ENCODE results near the gene B3GAT3.
"Not testable (repeated sequence)": the region's sequence is repeated elsewhere in the genome, so short reads cannot be mapped to it uniquely, and the experiment has no call there.

GRCh38 chr11:62616957-62617356 is 4.8 kb downstream of the B3GAT3 start:
- not testable (repeated sequence) for TF ChIP-seq POLR2AphosphoS5, POLR2A (IDR thresholded peaks at IDR 0.05)
- TF ChIP-seq, protein P1, sequence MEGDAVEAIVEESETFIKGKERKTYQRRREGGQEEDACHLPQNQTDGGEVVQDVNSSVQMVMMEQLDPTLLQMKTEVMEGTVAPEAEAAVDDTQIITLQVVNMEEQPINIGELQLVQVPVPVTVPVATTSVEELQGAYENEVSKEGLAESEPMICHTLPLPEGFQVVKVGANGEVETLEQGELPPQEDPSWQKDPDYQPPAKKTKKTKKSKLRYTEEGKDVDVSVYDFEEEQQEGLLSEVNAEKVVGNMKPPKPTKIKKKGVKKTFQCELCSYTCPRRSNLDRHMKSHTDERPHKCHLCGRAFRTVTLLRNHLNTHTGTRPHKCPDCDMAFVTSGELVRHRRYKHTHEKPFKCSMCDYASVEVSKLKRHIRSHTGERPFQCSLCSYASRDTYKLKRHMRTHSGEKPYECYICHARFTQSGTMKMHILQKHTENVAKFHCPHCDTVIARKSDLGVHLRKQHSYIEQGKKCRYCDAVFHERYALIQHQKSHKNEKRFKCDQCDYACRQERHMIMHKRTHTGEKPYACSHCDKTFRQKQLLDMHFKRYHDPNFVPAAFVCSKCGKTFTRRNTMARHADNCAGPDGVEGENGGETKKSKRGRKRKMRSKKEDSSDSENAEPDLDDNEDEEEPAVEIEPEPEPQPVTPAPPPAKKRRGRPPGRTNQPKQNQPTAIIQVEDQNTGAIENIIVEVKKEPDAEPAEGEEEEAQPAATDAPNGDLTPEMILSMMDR (IDR thresholded peaks at IDR 0.05): not testable (repeated sequence)
